LNCAP (cell line): ENCODE results near the gene DSCAML1.

ENCODE experiments used
- CTCF ChIP-seq: fragments of 450-650 bp; IDR thresholded peaks from 2 replicates; pipeline ENCODE4 v1.5.1; 2017; ENCODE audit warnings: mild to moderate bottlenecking

DSCAML1 gene

GRCh38 chr11:117423046-117423575, 373.9 kb downstream of the DSCAML1 start:
- no peak for TF ChIP-seq CTCF

- no peak for TF ChIP-seq CTCF
These were observed 375.5 kb downstream of the DSCAML1 start for GRCh38 chr11:117421476-117421875.

DNA sequence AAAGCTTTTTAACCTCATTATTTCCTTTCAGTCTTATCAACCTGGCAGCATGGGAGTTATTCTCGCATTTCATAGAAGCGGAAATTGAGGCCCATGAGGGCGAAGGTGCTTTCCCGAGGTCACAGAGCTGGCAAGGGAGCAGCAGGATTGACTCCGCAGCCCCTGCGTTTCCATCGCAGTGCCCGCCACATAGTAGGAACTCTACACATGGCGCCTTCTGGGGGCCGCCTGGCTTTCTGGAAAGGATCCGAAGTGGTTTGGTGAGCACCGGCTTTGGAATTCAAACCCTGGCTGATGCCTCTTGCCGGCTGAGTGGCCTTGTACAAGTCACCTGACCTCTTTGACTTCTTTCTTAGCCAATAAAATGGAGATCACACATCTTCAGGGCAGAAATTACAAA, 376.0 kb downstream of the DSCAML1 start:
- no peak for TF ChIP-seq CTCF

GRCh38 chr11:117420598-117420997, 376.4 kb downstream of the DSCAML1 start:
- no peak for TF ChIP-seq CTCF

DNA sequence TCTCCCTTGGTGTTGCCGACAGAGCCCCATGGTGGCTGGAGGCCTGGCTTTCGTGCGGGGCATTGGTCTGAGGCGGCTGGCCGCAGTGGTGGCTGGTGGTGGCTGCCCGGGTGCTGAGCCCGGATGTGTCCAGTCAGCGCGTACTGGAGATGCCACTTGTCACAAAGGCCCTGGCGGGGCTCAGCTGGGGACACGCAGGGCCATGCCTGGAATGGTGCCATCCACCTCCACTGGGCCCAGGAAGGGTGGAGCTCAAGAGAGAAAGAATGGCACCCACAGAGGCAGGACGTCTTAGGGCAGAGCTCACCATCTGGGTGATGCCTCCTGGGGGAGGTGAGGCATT, 376.9 kb downstream of the DSCAML1 start:
- TF ChIP-seq CTCF = no peak

DNA sequence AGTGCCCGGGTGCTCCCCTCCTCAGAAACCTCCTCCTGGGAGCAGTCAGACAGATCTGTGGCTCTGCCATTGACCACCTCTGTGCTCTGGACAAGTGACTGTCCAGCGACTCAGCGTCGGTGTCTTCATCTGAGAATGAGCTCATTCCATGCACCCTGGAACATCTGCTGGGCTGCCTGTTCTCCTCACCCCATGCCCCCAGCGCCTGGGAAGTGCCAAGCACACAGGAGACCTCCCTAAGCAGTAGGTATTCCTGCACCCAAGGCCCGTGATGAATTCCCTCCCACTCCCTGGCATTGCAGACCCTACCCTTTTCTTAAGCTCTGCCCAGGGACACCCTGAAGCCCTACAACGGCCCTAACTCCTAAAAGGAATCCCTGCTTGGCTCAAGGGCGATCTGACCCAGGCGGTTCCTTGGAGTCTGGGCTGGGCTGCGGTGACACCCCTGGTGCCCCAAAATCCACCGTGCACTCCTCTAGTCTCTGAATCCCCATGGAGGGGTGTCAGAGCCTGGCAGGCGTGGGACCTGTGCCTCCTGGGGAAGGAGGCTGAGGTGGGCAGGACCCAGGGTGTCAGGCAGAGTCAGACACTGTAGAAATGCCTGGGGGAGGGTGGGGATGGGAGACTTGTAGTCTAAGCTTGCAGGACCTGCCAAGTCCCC, 377.4 kb downstream of the DSCAML1 start:
- TF ChIP-seq CTCF = no peak

DNA sequence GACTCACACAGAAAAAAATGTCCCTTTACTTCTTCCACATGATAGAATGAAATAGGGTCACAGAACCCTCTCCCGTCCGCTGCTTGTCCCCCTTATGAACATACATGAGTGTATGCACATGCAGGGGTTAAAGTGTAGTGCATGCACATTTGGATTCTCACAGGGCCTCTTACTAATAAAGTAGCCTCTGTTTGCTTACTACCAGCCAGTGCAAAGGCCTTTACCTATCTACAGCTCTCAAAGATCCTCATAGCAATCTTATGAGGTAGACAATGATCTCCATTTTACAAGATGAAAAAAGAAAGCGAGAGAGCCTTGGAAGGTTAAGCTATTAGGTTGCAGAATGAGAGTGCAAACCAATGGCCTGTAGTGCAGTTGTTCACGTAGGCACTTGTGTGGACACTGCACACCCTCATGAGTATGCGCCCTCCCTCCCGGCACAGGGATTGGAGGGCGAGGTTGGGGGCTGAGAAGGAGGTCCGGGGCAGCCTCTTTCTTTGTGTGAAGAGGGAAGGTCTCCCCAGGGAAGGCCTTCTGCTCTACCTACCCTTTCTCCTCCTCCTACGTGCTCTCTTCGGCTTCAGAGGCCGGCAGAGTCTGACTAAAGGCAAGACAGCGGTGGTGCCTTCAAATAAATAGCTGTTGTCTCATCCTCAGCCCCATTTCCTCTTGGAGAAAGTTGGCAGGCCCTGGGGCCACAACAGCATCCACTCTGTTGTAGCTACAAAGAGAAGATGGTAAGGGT, 378.1 kb downstream of the DSCAML1 start:
- no peak for TF ChIP-seq CTCF
